K562 (cell line): ENCODE results near the gene APP. TPM values are rescaled to one million over a fixed set of nuclear protein-coding genes. Genes with fewer than 3 reads are reported as not detected.

Source experiments
- ATAC-seq: fragments of 200-7000 bp; cut with Tn5 transposase; 3 replicates; pipeline ENCODE4 v1.9.1; 2020; ENCODE audit warnings: moderate library complexity
- BruUV-seq: library from RNA; stranded (reverse); fragments of 400-500 nt; replicated peaks from 2 replicates; lab custom pipeline; 2021; lab: Mats Ljungman, UMichigan
- CTCF ChIA-PET: fragments of 300-600 bp; formaldehyde crosslinking; extraction: SDS; loops from one replicate; lab custom pipeline; 2021; ENCODE audit warnings: low intra/inter-chr PET ratio; lab: Yijun Ruan, JAX
- POLR2A ChIA-PET: fragments of 300-600, 350-650 bp; sonication (Branson Sonifier 250); formaldehyde crosslinking; extraction: SDS; loops from one replicate; lab custom pipeline; 2021; ENCODE audit warnings: antibody characterized with exemption, inconsistent platforms; lab: Yijun Ruan, JAX
- DNase-seq, 4 experiments: peaks; one replicate each; pipeline versions ENCODE4 v3.0.0 to v3.0.0-alpha.2; 2011 to 2018; ENCODE audit warnings: low spot score in 3 of 4, mixed read lengths in 3 of 4; ENCODE audit errors: extremely low read depth in 1 of 4
- FAIRE-seq: peaks from 2 replicates; lab custom pipeline; 2011; peaks lifted over from hg19 to GRCh38; lab: Jason Lieb, UNC
- H2AFZ ChIP-seq: 2 replicates; pipeline ENCODE4 v1.6.0; 2011; ENCODE audit warnings: low read depth, low read length, control low read depth, inconsistent platforms
- H3K27ac ChIP-seq: fragments of 200-600 bp; 3 replicates; pipeline ENCODE4 v1.8.0; 2011; ENCODE audit warnings: low read depth, mild to moderate bottlenecking, control low read depth, inconsistent platforms, low read length, moderate library complexity, mixed read lengths; ENCODE audit errors: extremely low read depth
- H3K27me3 ChIP-seq, 2 experiments: fragments of 300-600 bp in 1 of 2; 2 replicates in 1 of 2; 3 replicates in 1 of 2; pipeline versions ENCODE4 v1.6.0 to v1.8.0; 2011; ENCODE audit warnings: inconsistent platforms in 2 of 2, low read length in 2 of 2, mild to moderate bottlenecking in 1 of 2, mixed read lengths in 1 of 2, moderate library complexity in 1 of 2; ENCODE audit not compliant: control insufficient read depth in 2 of 2, insufficient read depth in 2 of 2
- H3K36me3 ChIP-seq: fragments of 300-600 bp; 3 replicates; pipeline ENCODE4 v1.8.0; 2011; ENCODE audit warnings: mild to moderate bottlenecking, low read length, inconsistent platforms; ENCODE audit not compliant: control insufficient read depth, insufficient read depth
- H3K4me1 ChIP-seq, 2 experiments: fragments of 200-600 bp in 1 of 2; replicated peaks in 1 of 2; 2 replicates in 1 of 2; 3 replicates in 1 of 2; pipeline versions ENCODE4 v1.5.1 to v1.8.0; 2011; ENCODE audit warnings: inconsistent platforms in 2 of 2, low read length in 2 of 2, mild to moderate bottlenecking in 1 of 2, mixed read lengths in 1 of 2, moderate library complexity in 1 of 2; ENCODE audit not compliant: control insufficient read depth in 2 of 2, insufficient read depth in 2 of 2
- H3K4me2 ChIP-seq: 2 replicates; pipeline ENCODE4 v1.6.1; 2011; ENCODE audit warnings: low read length, control low read depth, inconsistent platforms, mixed read lengths; ENCODE audit not compliant: insufficient read depth
- H3K4me3 ChIP-seq: fragments of 200-600 bp; sonication (generic), shearing (Covaris generic); 2 replicates; pipeline ENCODE4 v1.5.1; 2016; ENCODE audit warnings: control low read depth, inconsistent platforms
- H3K79me2 ChIP-seq: fragments of 200-600 bp; 3 replicates; pipeline ENCODE4 v1.8.0; 2011; ENCODE audit warnings: low read length, inconsistent platforms; ENCODE audit not compliant: control insufficient read depth, insufficient read depth
- H3K9ac ChIP-seq, 2 experiments: 2 replicates each; pipeline versions ENCODE4 v1.6.0 to v1.6.1; 2011; ENCODE audit warnings: low read depth in 2 of 2, low read length in 2 of 2, control low read depth in 1 of 2, inconsistent platforms in 1 of 2, mild to moderate bottlenecking in 1 of 2, mixed read lengths in 1 of 2; ENCODE audit not compliant: insufficient read depth in 1 of 2
- H3K9me1 ChIP-seq: one replicate; pipeline ENCODE4 v1.6.0; 2011; ENCODE audit warnings: inconsistent platforms, mild to moderate bottlenecking, low read length, moderate library complexity; ENCODE audit not compliant: control insufficient read depth, insufficient read depth
- H3K9me3 ChIP-seq: replicated peaks from 2 replicates; pipeline ENCODE4 v1.5.1; 2011; ENCODE audit warnings: low read depth, low read length, inconsistent platforms; ENCODE audit not compliant: control insufficient read depth, insufficient read depth
- H4K20me1 ChIP-seq: replicated peaks from 2 replicates; pipeline ENCODE4 v1.6.1; 2011; ENCODE audit warnings: low read length, inconsistent platforms, mixed read lengths; ENCODE audit not compliant: control insufficient read depth, insufficient read depth
- BCL6 ChIP-seq: fragments of 250-450 bp; sonication (Bioruptor Pico); IDR thresholded peaks from 2 replicates; pipeline ENCODE4 v1.4.0; 2020
- ESRRB ChIP-seq: fragments of 250-450 bp; sonication (Bioruptor Pico); IDR thresholded peaks from 2 replicates; pipeline ENCODE4 v1.5.0; 2020; ENCODE audit warnings: mild to moderate bottlenecking, moderate library complexity, borderline replicate concordance
- FOXA3 ChIP-seq, 2 experiments: fragments of 450-650 bp in 1 of 2; sonication (generic) in 1 of 2; formaldehyde crosslinking; IDR thresholded peaks in 1 of 2; conservative IDR thresholded peaks in 1 of 2; 2 replicates each; pipeline versions ENCODE4 v1.4.0 to v1.8.0; 2020 to 2022; ENCODE audit warnings: mild to moderate bottlenecking in 2 of 2, missing genetic modification reagents in 1 of 2
- JUND ChIP-seq, 2 experiments: IDR thresholded peaks; 2 replicates in 1 of 2; 3 replicates in 1 of 2; pipeline ENCODE4 v1.6.1; 2011; ENCODE audit warnings: borderline replicate concordance in 2 of 2, low read depth in 2 of 2, low read length in 2 of 2, improper control_type of control experiment in 1 of 2, missing biosample characterization in 1 of 2, missing genetic modification characterization in 1 of 2, missing genetic modification reagents in 1 of 2
- LARP7 ChIP-seq: fragments of 450-650 bp; IDR thresholded peaks from 2 replicates; pipeline ENCODE4 v1.6.1; 2016
- LCOR ChIP-seq: sonication (generic); formaldehyde crosslinking; IDR thresholded peaks from 2 replicates; pipeline ENCODE4 v1.8.0; 2022; ENCODE audit warnings: mild to moderate bottlenecking, missing genetic modification reagents
- POLR2A ChIP-seq: fragments of 450-650 bp; conservative IDR thresholded peaks from 2 replicates; pipeline ENCODE4 v1.6.1; 2016
- POU5F1 ChIP-seq: fragments of 150-350 bp; IDR thresholded peaks from 2 replicates; pipeline ENCODE4 v1.6.1; 2014; ENCODE audit warnings: borderline replicate concordance, low read length, low read depth, mild to moderate bottlenecking; ENCODE audit not compliant: partially characterized antibody
- SMAD3 ChIP-seq: fragments of 450-650 bp; formaldehyde crosslinking; conservative IDR thresholded peaks from 2 replicates; pipeline ENCODE4 v1.4.0; 2020; ENCODE audit warnings: mild to moderate bottlenecking
- STAT5B ChIP-seq: fragments of 250-450 bp; sonication (Bioruptor Pico); IDR thresholded peaks from 2 replicates; pipeline ENCODE4 v1.8.0; 2021; ENCODE audit warnings: mild to moderate bottlenecking, inconsistent platforms
- ZBTB26 ChIP-seq: fragments of 450-650 bp; formaldehyde crosslinking; IDR thresholded peaks from 2 replicates; pipeline ENCODE4 v1.4.0; 2022; ENCODE audit warnings: missing genetic modification characterization
- ZFP1 ChIP-seq: fragments of 450-650 bp; formaldehyde crosslinking; IDR thresholded peaks from 2 replicates; pipeline ENCODE4 v1.4.0; 2020; ENCODE audit warnings: mild to moderate bottlenecking, mixed read lengths
- ZNF174 ChIP-seq: fragments of 250-450 bp; sonication (Bioruptor Pico); IDR thresholded peaks from 2 replicates; pipeline ENCODE4 v1.4.0; 2020; ENCODE audit warnings: mild to moderate bottlenecking
- ZNF445 ChIP-seq: fragments of 250-450 bp; sonication (Bioruptor Pico); IDR thresholded peaks from 2 replicates; pipeline ENCODE4 v1.4.0; 2020; ENCODE audit warnings: low read depth, mild to moderate bottlenecking, moderate library complexity
- ZNF584 ChIP-seq: fragments of 200-800 bp; sonication (Bioruptor generic); IDR thresholded peaks from 2 replicates; pipeline ENCODE4 v1.6.1; 2016; ENCODE audit warnings: low read depth, mild to moderate bottlenecking, missing genetic modification characterization, missing compliant biosample characterization
- ZNF79 ChIP-seq: fragments of 250-450 bp; sonication (Bioruptor Pico); IDR thresholded peaks from 2 replicates; pipeline ENCODE4 v1.4.0; 2020; ENCODE audit warnings: low read depth, mild to moderate bottlenecking, moderate library complexity
- WGBS: fragments of 100-300 bp; shearing (Covaris generic); methylation state at CpG from one replicate; pipeline ENCODE4 v1.1.6; 2016; ENCODE audit warnings: low coverage, mixed read lengths; ENCODE audit not compliant: insufficient coverage; ENCODE audit errors: missing lambda C conversion rate; 5-methylcytosine and 5-hydroxymethylcytosine counted together
- in situ Hi-C: fragments of 300-500 bp; cut with MboI; formaldehyde crosslinking; loops from 4 replicates; pipeline ENCODE4 v1.15.0; 2018; ENCODE audit warnings: inconsistent platforms, mixed read lengths
- intact Hi-C: fragments of 100-400 bp; cut with micrococcal nuclease; formaldehyde crosslinking; loops from 2 replicates; pipeline ENCODE4 v1.14.2; 2022
- polyA plus RNA-seq, 8 experiments: library from polyadenylated mRNA; depleted of rRNA in 4 of 8; stranded (reverse) in 5 of 8; unstranded in 3 of 8; fragments of >200 nt; fragmentation: Nextera tagmentation in 2 of 8; fragmentation: Illumina TruSeq in 1 of 8; extraction: Ambion mirVana in 2 of 8; extraction: Trizol in 1 of 8; gene quantifications; 2 replicates each; pipeline versions ENCODE4 v1.2.1 to v1.2.3, GENCODE V29; 2011 to 2014; ENCODE audit warnings: inconsistent platforms in 1 of 8, missing spikeins in 1 of 8
- total RNA-seq, 7 experiments: library from RNA; depleted of rRNA in 6 of 7; stranded (reverse); fragments of >200 nt in 6 of 7; fragmentation: Illumina TruSeq in 2 of 7; extraction: Trizol in 2 of 7; gene quantifications; 2 replicates each; pipeline versions ENCODE4 v1.2.1 to v1.2.3, GENCODE V29; 2011 to 2021; ENCODE audit warnings: low replicate concordance in 1 of 7

The APP gene
- total and polyA plus RNA-seq, 9 of the 15 experiments (the other 6 are each of a cell fraction or from before 2014, with no cell fraction given): 0.01 to 1.5 (median 0.16) TPM; not detected in 5

DNA sequence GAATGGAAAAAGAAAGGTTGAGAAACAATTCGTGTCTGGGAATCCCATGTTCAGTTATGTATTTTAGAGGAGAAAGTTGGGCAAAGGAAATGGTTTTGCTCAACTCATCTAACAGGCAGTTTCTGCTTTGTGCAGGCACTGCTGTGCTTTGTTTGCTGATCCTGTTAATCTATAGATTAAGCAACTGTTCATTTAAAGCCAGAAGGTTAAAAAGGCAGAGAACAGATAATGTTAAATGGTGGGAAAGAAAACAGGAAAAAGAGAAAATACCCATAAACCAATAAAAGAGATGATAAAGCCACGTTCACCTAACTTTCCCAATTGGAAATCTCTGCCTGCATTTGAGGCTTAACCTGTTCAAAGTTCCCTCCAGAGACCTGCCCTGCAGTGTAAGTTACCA is 70.0 kb downstream of the APP start:
- WGBS: 6% methylated on average over 2 of the region's 2 CpGs
- Histone ChIP-seq H3K36me3 (no peaks in the 10 kb centered on the region), H3K4me1 (no peaks in the 10 kb centered on the region), H3K9ac (no peak overlapping the region), H3K79me2 (no peaks in the 10 kb centered on the region), H4K20me1 (no peaks in the 10 kb centered on the region), H3K27me3 (no peaks in the 10 kb centered on the region), H3K4me2 (no peak overlapping the region), H3K9me3 (no peaks in the 10 kb centered on the region), H3K27ac (no peak overlapping the region), H2AFZ (no peak overlapping the region), H3K4me3 (no peak overlapping the region), H3K9me1 (no peaks in the 10 kb centered on the region)
- FAIRE-seq: no peak
- no TSS peak for BruUV-seq
- in situ Hi-C loops: no loop called here
- ATAC-seq: no peak
- no peak for DNase-seq
- ChIA-PET POLR2A (no interaction called here), CTCF (no interaction called here)
- intact Hi-C loops: no loop called here
- no peak for TF ChIP-seq LARP7
- peak in 1 of 2 experiments; percentile 40; a peak in 1 of 4 replicates for TF ChIP-seq FOXA3 (CRISPR knock-in tag; conservative IDR thresholded peaks at IDR 0.05 in 1 of 2, IDR thresholded peaks at IDR 0.05 in 1 of 2)
- no peak for TF ChIP-seq POLR2A

- DNase-seq (peak in 1 of 4 experiments; percentile 6), FAIRE-seq (no peak), ATAC-seq (peak; percentile 67; the same call in 2 of the 3 replicates)
- H3K4me2 ChIP-seq: no peak overlapping the region
- ChIA-PET POLR2A (no interaction called here), CTCF (no interaction called here)
- no peak overlapping the region for H2AFZ ChIP-seq
- no TSS peak for BruUV-seq
- H3K9ac ChIP-seq: no peak overlapping the region
- no peaks in the 10 kb centered on the region for H3K4me1 ChIP-seq
- 1% methylated on average over 7 of the region's 7 CpGs for WGBS
- no peaks in the 10 kb centered on the region for H3K9me3 ChIP-seq
- H3K27me3 ChIP-seq: no peaks in the 10 kb centered on the region
- intact Hi-C loops: no loop called here
- in situ Hi-C loops: no loop called here
- H3K36me3 ChIP-seq: no peaks in the 10 kb centered on the region
- H4K20me1 ChIP-seq: no peaks in the 10 kb centered on the region
- no peak overlapping the region for H3K4me3 ChIP-seq
- H3K9me1 ChIP-seq: no peaks in the 10 kb centered on the region
- no peak overlapping the region for H3K27ac ChIP-seq
- no peaks in the 10 kb centered on the region for H3K79me2 ChIP-seq
- TF ChIP-seq POU5F1: no peak
- no peak for TF ChIP-seq STAT5B (CRISPR knock-in tag)
- TF ChIP-seq ZNF445 (CRISPR knock-in tag): no peak
- TF ChIP-seq LCOR (CRISPR knock-in tag): no peak
- TF ChIP-seq ZNF79 (CRISPR knock-in tag): peak; percentile 53; the same call in 1 of the 2 replicates
- no peak for TF ChIP-seq ESRRB (CRISPR knock-in tag)
- peak; percentile 34; the same call in 1 of the 2 replicates for TF ChIP-seq ZNF584 (CRISPR knock-in tag)
- TF ChIP-seq ZFP1 (CRISPR knock-in tag): 0 out of 2 replicates have a peak, but pooled peaks have one; percentile 16
- peak; percentile 59; the same call in 1 of the 2 replicates for TF ChIP-seq SMAD3 (CRISPR knock-in tag)
- no peak for TF ChIP-seq ZBTB26 (CRISPR knock-in tag)
- peak; percentile 40; the same call in 1 of the 2 replicates for TF ChIP-seq JUND (IDR thresholded peaks at IDR 0.05; ENCODE audit: borderline replicate concordance, low read depth, low read length)
- peak; percentile 22; the same call in 1 of the 3 replicates for TF ChIP-seq JUND (tag; IDR thresholded peaks at IDR 0.05; ENCODE audit: borderline replicate concordance, low read depth, low read length)
- TF ChIP-seq BCL6 (CRISPR knock-in tag): 0 out of 2 replicates have a peak, but pooled peaks have one; percentile 39
- no peak for TF ChIP-seq ZNF174 (CRISPR knock-in tag)
These were observed 70.9 kb downstream of the APP start for GRCh38 chr21:26099610-26100219.
